Activated T-helper 1 cell treated with Interleukin-2 at 50 U/mL for 16 hours (primary cell): ENCODE results near the gene PRRG1.
"Not testable (repeated sequence)": the region's sequence is repeated elsewhere in the genome, so short reads cannot be mapped to it uniquely, and the experiment has no call there.

Experiments used
- DNase-seq: peaks from one replicate; pipeline ENCODE4 v3.0.0-alpha.2; 2020; ENCODE audit warnings: low read depth

Gene PRRG1

DNA sequence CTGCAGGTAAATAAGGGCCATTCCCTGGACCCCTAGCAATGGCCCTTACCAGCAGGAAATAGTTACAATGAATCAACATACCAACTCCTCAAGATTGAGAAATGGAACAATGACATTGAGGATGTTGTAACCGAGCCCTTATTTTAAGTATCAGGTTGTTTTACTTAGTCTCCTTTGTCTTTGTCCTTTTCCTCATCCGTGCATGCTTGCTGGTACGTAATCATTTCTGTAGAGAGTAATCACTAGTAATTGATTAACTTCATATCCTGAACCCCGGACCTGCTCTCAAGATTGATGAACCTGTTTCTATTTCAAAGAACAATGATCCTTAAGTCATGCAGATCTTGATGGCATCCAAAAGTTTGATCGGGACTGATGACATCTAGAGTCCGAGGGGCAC is 123.7 kb downstream of the PRRG1 start:
- DNase-seq, result no peak

DNA sequence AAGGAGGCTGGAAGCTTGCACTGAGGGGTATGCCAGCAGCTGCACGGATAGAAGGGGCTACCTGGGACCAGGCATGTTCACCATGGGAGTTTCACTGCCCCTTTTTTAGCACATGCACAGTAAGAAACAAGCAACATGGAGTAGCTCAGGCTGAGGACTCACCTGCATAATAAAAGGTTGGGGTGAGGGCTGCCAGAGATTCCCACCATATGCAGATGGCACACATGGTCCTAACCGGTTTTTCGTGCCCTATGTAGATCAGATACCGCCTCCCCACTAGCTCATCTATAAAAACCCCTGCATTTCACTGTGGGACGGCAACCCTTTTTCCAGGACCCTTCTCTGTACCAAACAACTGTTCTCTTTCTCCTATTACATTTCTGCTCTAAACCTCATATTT is 125.3 kb downstream of the PRRG1 start:
- no peak for DNase-seq

DNA sequence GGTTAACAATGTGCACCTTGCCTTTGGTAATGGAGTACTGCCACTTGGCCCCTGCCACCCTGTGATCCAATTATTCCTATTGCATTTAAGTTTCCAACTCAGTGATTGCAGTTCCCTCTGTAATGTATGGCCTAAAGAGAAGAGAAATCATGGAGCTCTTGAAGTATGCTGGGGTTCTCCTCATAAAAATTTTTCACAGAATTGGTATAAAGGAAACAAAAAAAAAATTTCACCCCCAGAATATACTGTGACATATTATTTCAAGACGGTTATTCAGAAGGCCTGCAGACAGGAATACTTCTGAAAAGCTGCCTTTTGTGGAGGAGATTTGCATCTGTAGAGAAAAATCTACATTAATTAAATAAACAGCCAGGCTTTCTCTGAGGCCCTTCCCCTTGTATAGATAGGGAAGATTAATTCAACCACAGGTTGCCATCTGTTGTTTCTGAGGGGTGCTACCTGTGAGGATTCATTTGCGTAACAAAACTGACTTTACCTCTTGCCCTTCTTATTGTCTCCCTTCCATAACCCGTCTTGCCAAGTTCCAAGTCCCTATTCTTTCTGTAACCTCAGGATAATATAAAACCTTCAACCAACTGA is 127.5 kb downstream of the PRRG1 start:
- no peak for DNase-seq

DNA sequence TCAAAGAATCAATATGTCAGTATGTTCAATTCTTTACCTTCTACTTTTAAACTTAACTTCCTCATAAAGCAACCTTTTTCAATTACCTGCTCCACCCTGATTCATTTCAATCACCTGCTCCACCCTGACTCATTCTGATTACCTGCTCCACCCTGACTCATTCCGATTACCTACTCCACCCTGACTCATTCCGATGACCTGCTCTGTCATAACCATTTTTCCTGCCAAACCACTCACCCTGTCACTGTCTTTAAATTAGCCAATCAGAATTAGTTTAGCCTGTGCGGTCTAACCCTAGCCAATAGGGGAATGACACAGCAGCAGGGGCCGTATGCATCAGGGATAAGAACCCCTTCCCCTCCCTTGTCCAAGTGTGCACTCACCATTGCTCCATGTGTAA is 135.2 kb downstream of the PRRG1 start:
- DNase-seq, result not testable (repeated sequence)

DNA sequence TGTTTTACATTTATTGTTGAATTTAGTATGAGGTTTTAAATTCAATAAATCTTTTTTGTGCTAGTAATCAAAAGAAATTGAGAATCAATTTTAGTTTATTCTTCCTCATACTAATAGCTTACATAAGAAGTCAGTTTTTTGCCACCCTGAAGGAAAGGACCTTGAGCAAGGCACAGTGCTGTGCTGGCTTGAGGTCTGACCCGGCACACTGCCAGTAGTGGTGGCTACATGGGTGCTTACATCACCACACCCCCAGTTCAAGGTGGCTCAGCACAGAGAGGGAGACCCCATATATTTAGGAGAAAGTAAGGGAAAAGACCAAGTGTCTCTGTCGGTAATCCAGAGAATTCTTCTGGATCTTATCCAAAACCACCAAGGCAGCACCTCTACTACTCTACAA is 136.3 kb downstream of the PRRG1 start:
- DNase-seq, result no peak

DNA sequence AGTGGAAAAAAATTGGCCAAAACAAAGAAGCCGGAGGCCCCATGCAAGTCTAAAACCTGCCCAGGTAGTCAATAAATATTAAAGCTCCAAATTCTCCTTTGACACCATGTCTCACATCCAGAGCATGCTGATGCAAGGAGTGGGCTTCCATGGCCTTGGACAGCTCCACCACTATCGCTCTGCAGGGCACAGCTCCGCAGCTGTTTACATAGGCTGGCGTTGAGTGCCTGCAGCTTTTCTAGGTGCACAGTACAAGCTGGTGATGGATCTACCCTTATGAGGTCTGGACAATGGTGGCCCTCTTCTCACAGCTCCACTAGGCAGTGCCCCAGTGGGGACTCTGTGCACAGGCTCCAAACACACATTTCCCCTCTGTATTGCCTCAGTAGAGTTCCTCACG is 138.1 kb downstream of the PRRG1 start:
- no peak for DNase-seq

DNA sequence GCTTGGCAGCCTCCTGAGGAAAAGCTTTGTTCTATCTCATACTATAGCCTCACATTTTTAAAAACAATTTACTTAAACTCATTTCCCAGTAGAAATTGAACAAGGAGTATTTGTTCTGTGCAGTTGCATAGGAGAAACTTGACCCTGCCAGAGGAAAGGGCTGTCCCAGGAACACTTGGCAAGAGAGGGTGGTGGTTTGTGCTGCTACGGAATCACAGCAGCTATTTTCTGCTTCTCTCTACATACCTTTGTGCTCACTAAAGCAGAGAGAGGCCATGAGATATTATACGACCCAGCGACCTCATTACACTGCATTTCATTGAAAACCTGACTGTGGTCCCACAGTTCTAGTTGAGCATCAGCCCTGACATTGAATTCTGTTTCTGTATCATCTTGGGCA is 139.2 kb downstream of the PRRG1 start:
- DNase-seq, result no peak

DNA sequence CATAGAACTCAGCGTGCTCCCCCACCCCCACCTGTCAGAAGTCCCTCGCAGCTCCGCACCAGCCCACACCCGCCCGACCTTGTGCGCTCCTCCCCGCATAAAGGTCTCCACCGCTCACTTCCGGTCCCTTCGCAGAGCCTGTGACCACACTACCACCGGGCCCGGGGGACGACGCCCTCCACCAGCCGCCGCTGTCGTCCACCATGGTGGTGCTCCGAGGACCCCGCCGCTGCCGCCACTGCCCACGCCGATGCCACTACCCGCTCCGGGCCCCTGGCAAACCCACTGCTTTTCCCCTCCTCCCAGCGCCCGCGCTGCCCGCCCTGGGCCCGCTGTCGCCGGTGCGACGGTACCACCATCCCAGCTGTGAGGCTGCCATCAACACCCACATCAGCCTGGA is 142.5 kb downstream of the PRRG1 start:
- no peak for DNase-seq

DNA sequence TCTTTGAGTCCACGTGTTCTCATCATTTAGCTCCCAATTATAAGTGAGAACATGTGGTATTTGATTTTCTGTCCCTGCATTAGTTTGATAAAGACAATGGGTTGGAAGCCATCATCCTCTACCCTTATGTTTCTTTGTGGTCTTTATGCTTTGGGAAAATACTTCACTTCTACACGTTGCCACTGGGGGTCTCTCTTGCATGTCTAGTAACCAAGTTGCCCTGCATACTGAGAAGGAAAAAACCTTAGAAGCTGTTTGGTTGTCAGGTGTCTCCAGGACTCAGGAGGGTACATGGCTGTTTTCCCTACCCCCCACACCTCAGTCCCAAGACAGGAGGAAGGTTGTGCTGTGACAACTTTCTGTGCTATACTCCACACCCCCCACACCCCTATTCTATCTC is 146.6 kb downstream of the PRRG1 start:
- not testable (repeated sequence) for DNase-seq

DNA sequence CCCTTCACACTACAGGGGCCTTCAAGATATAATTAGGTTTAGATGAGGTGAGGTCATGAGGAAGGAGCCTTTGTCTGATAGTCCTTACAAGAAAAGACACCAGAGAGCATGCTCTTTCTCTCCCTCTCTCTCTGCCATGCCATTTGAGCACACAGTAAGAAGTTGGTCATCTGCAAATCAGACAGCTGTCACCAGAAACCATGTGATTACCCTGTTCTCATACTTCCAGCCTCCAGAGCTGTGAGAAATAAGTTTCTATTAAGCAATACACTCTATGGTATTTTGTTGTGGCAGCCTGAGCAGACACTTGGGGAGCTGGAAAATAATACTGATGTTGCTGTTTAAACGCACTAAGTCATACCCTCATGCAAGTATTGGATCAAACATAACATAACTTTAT is 148.0 kb downstream of the PRRG1 start:
- DNase-seq, result not testable (repeated sequence)

DNA sequence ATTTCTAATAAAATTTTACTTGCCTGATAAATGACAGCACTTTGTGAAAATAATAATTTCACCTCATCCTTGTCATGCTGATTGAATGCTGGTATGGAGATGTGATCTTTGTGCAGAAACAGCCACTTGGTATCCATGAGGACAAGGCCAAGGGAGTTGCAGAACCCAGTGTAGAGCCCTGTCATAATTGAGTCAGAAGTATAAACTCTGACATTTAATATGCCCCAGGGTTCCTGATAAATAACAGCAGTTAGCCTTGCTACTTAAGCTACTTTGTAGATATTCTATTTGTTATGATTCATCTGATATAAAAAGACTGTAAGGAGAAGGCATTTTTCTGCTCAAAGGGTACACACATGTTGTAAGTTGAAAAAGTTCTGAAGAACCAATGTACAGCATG is 149.2 kb downstream of the PRRG1 start:
- not testable (repeated sequence) for DNase-seq

DNA sequence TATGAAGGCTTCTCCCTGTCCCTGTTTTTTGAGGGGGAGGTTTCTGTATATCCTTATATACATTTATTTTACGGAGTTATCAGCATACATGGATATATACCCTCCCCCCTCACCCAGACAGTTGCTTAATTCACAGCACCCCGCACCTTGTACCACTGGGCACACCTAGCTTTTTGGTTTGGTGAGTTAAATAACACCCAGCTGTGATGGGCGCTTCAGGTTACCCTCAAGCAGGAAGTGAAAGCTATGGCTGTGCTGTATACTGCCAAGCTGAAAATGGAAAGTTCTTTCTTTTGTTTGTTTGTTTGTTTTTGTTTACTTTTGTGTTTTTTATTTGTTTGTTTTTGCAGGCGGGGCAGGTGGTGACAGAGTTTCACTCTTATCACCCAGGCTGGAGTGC is 150.5 kb downstream of the PRRG1 start:
- not testable (repeated sequence) for DNase-seq

DNA sequence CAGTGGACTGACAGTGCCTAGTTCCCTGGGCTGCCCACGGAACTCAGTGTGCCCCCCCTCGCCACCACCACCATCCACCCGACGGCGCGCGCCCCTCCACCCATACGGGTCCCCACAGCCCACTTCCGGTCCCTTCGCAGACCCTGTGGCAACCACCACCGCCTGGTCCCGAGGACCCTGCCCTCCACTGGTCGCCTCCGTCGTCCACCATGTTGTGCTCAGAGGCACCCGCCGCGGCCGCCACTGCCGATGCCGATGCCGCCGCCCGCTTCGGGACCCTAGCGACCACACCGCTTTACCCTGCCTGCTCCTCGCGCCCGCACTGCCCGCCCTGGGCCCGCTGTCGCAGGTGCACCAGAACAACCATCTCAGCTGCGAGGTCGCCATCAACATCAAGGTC is 155.8 kb downstream of the PRRG1 start:
- DNase-seq, result no peak
